Activated naive CD8-positive, alpha-beta T cell treated with anti-CD3 and anti-CD28 coated beads, Interleukin-2, amount 50 U/mL, for 24 hours (primary cell): ENCODE results near the gene RYR1.

Experiments
- ATAC-seq: fragments of 150-1000 bp; cut with Tn5 transposase; one replicate; pipeline ENCODE4 v1.10.0; 2021
- DNase-seq: peaks from one replicate; pipeline ENCODE4 v3.0.0; 2021
- H3K27ac Mint-ChIP-seq: one replicate; pipeline ENCODE4 v1.8.0; 2021; ENCODE audit warnings: mild to moderate bottlenecking, mixed read lengths
- H3K27me3 Mint-ChIP-seq: one replicate; pipeline ENCODE4 v1.8.0; 2021; ENCODE audit warnings: mixed read lengths
- H3K36me3 Mint-ChIP-seq: one replicate; pipeline ENCODE4 v1.8.0; 2021; ENCODE audit warnings: low read depth, mixed read lengths
- H3K4me1 Mint-ChIP-seq: one replicate; pipeline ENCODE4 v1.8.0; 2021; ENCODE audit warnings: mixed read lengths
- H3K4me3 Mint-ChIP-seq: one replicate; pipeline ENCODE4 v1.8.0; 2021; ENCODE audit warnings: mild to moderate bottlenecking, moderate library complexity, mixed read lengths
- H3K9me3 Mint-ChIP-seq: one replicate; pipeline ENCODE4 v1.8.0; 2021; ENCODE audit warnings: mixed read lengths

The RYR1 gene

GRCh38 chr19:38451629-38452028, 18.1 kb downstream of the RYR1 start:
- no peak overlapping the region for H3K4me3 Mint-ChIP-seq
- H3K9me3 Mint-ChIP-seq, result no peaks in the 10 kb centered on the region
- H3K27me3 Mint-ChIP-seq, result peaks cover 13% of the 10 kb centered on the region
- H3K27ac Mint-ChIP-seq, result no peak overlapping the region
- ATAC-seq, result peak; percentile 17
- no peak for DNase-seq
- H3K36me3 Mint-ChIP-seq, result no peaks in the 10 kb centered on the region
- H3K4me1 Mint-ChIP-seq, result peaks cover 3% of the 10 kb centered on the region

- ATAC-seq (no peak), DNase-seq (peak; percentile 13)
- Mint-ChIP-seq H3K27ac (no peak overlapping the region), H3K27me3 (peaks cover 16% of the 10 kb centered on the region), H3K4me1 (peaks cover 3% of the 10 kb centered on the region), H3K4me3 (no peak overlapping the region), H3K36me3 (no peaks in the 10 kb centered on the region), H3K9me3 (no peaks in the 10 kb centered on the region)
Observed at GRCh38 chr19:38452430-38453366, 19.2 kb downstream of the RYR1 start.

GRCh38 chr19:38453596-38453995, 20.1 kb downstream of the RYR1 start:
- Mint-ChIP-seq H3K27me3 (peaks cover 14% of the 10 kb centered on the region), H3K36me3 (no peaks in the 10 kb centered on the region), H3K9me3 (no peaks in the 10 kb centered on the region), H3K27ac (no peak overlapping the region), H3K4me3 (no peak overlapping the region), H3K4me1 (peaks cover 3% of the 10 kb centered on the region)
- ATAC-seq (no peak), DNase-seq (no peak)

- Mint-ChIP-seq H3K4me3 (no peak overlapping the region), H3K4me1 (peaks cover 3% of the 10 kb centered on the region), H3K9me3 (no peaks in the 10 kb centered on the region), H3K27ac (no peak overlapping the region), H3K27me3 (peaks cover 11% of the 10 kb centered on the region), H3K36me3 (no peaks in the 10 kb centered on the region)
- no peak for ATAC-seq
- no peak for DNase-seq
Observed at GRCh38 chr19:38455031-38455430, 21.5 kb downstream of the RYR1 start.

- no peaks in the 10 kb centered on the region for H3K36me3 Mint-ChIP-seq
- no peak overlapping the region for H3K27ac Mint-ChIP-seq
- H3K27me3 Mint-ChIP-seq, result peaks cover 10% of the 10 kb centered on the region
- ATAC-seq (no peak), DNase-seq (no peak)
- no peaks in the 10 kb centered on the region for H3K9me3 Mint-ChIP-seq
- peaks cover 3% of the 10 kb centered on the region for H3K4me1 Mint-ChIP-seq
- no peak overlapping the region for H3K4me3 Mint-ChIP-seq
Observed at GRCh38 chr19:38457202-38457601, 23.7 kb downstream of the RYR1 start.

- H3K27me3 Mint-ChIP-seq, result peaks cover 13% of the 10 kb centered on the region
- no peaks in the 10 kb centered on the region for H3K9me3 Mint-ChIP-seq
- no peak overlapping the region for H3K4me3 Mint-ChIP-seq
- DNase-seq, result no peak
- H3K36me3 Mint-ChIP-seq, result no peaks in the 10 kb centered on the region
- H3K27ac Mint-ChIP-seq, result no peak overlapping the region
- peaks cover 3% of the 10 kb centered on the region for H3K4me1 Mint-ChIP-seq
- ATAC-seq, result no peak
Observed at GRCh38 chr19:38457690-38458405, 24.4 kb downstream of the RYR1 start.

- Mint-ChIP-seq H3K4me3 (no peak overlapping the region), H3K27me3 (peaks cover 13% of the 10 kb centered on the region), H3K9me3 (no peaks in the 10 kb centered on the region), H3K27ac (no peak overlapping the region), H3K36me3 (no peaks in the 10 kb centered on the region), H3K4me1 (no peaks in the 10 kb centered on the region)
- ATAC-seq, result no peak
- DNase-seq, result no peak
Observed at GRCh38 chr19:38458991-38459390, 25.5 kb downstream of the RYR1 start.

GRCh38 chr19:38463365-38463764, 29.9 kb downstream of the RYR1 start:
- Mint-ChIP-seq H3K9me3 (peaks cover 4% of the 10 kb centered on the region), H3K4me3 (no peak overlapping the region), H3K27me3 (peaks cover 13% of the 10 kb centered on the region), H3K27ac (no peak overlapping the region), H3K4me1 (no peaks in the 10 kb centered on the region), H3K36me3 (no peaks in the 10 kb centered on the region)
- DNase-seq, result no peak
- ATAC-seq, result no peak

- Mint-ChIP-seq H3K4me1 (no peaks in the 10 kb centered on the region), H3K36me3 (no peaks in the 10 kb centered on the region), H3K27ac (no peak overlapping the region), H3K9me3 (peaks cover 4% of the 10 kb centered on the region), H3K27me3 (peaks cover 12% of the 10 kb centered on the region), H3K4me3 (no peak overlapping the region)
- DNase-seq (no peak), ATAC-seq (no peak)
Observed at GRCh38 chr19:38464421-38465082, 31.1 kb downstream of the RYR1 start.

GRCh38 chr19:38466050-38466449, 32.6 kb downstream of the RYR1 start:
- Mint-ChIP-seq H3K27ac (no peak overlapping the region), H3K4me1 (no peaks in the 10 kb centered on the region), H3K36me3 (no peaks in the 10 kb centered on the region), H3K9me3 (peaks cover 4% of the 10 kb centered on the region), H3K4me3 (no peak overlapping the region), H3K27me3 (peaks cover 6% of the 10 kb centered on the region)
- ATAC-seq, result no peak
- DNase-seq, result no peak

- DNase-seq (no peak), ATAC-seq (no peak)
- no peaks in the 10 kb centered on the region for H3K36me3 Mint-ChIP-seq
- H3K4me1 Mint-ChIP-seq, result no peaks in the 10 kb centered on the region
- no peak overlapping the region for H3K27ac Mint-ChIP-seq
- peaks cover 4% of the 10 kb centered on the region for H3K9me3 Mint-ChIP-seq
- no peak overlapping the region for H3K4me3 Mint-ChIP-seq
- peaks cover 4% of the 10 kb centered on the region for H3K27me3 Mint-ChIP-seq
Observed at GRCh38 chr19:38467541-38468525, 34.3 kb downstream of the RYR1 start.

- Mint-ChIP-seq H3K4me3 (no peak overlapping the region), H3K4me1 (no peaks in the 10 kb centered on the region), H3K27ac (no peak overlapping the region), H3K27me3 (peaks cover 4% of the 10 kb centered on the region), H3K36me3 (no peaks in the 10 kb centered on the region), H3K9me3 (peaks cover 4% of the 10 kb centered on the region)
- no peak for ATAC-seq
- no peak for DNase-seq
Observed at GRCh38 chr19:38469151-38469550, 35.7 kb downstream of the RYR1 start.

- H3K9me3 Mint-ChIP-seq, result no peaks in the 10 kb centered on the region
- no peak for ATAC-seq
- peaks cover 1% of the 10 kb centered on the region for H3K27me3 Mint-ChIP-seq
- no peaks in the 10 kb centered on the region for H3K36me3 Mint-ChIP-seq
- H3K4me1 Mint-ChIP-seq, result no peaks in the 10 kb centered on the region
- no peak overlapping the region for H3K4me3 Mint-ChIP-seq
- H3K27ac Mint-ChIP-seq, result no peak overlapping the region
- no peak for DNase-seq
Observed at GRCh38 chr19:38470788-38471480, 37.4 kb downstream of the RYR1 start.
